Ascending aorta (tissue), 2 donors: Measurements from ENCODE around the gene EIF2A. TPM values are rescaled to one million over a fixed set of nuclear protein-coding genes. Genes with fewer than 3 reads are reported as not detected.
"Not testable (repeated sequence)": the region's sequence is repeated elsewhere in the genome, so short reads cannot be mapped to it uniquely, and the experiment has no call there.

Experiments
- DNase-seq, 2 donors: peaks; one replicate each; pipeline ENCODE4 v3.0.0-alpha.2; 2019; ENCODE audit warnings: low spot score in 2 of 2
- H3K27ac ChIP-seq, 2 donors: fragments of 200-600 bp; sonication (generic); one replicate each; pipeline ENCODE4 v1.5.1; 2016 to 2017; ENCODE audit warnings: mild to moderate bottlenecking in 1 of 2
- H3K27me3 ChIP-seq: fragments of 200-600 bp; sonication (generic); one replicate; pipeline ENCODE4 v1.5.1; 2017
- H3K36me3 ChIP-seq, 2 donors: fragments of 200-600 bp; sonication (generic); one replicate each; pipeline ENCODE4 v1.5.1; 2016
- H3K4me1 ChIP-seq, 2 donors: fragments of 200-600 bp; sonication (generic); one replicate each; pipeline ENCODE4 v1.5.1; 2016 to 2017; ENCODE audit warnings: mild to moderate bottlenecking in 1 of 2
- H3K4me3 ChIP-seq, 2 donors: fragments of 200-600 bp; sonication (generic); one replicate each; pipeline ENCODE4 v1.5.1; 2016 to 2017; ENCODE audit warnings: mild to moderate bottlenecking in 1 of 2
- H3K9me3 ChIP-seq, 2 donors: fragments of 200-600 bp; sonication (generic); one replicate each; pipeline ENCODE4 v1.5.1; 2016
- CTCF ChIP-seq, 3 experiments: fragments of 200-600 bp in 2 of 3; fragments of 450-650 bp in 1 of 3; sonication (generic) in 2 of 3; IDR thresholded peaks; one replicate each; pipeline ENCODE4 v1.5.1; 2016 to 2019; ENCODE audit warnings: antibody characterized with exemption in 3 of 3, mild to moderate bottlenecking in 1 of 3, moderate library complexity in 1 of 3
- intact Hi-C: fragments of 100-400 bp; cut with DNase I; formaldehyde crosslinking; loops from one replicate; pipeline ENCODE4 v1.15.1; 2023
- total RNA-seq: library from RNA; depleted of rRNA; stranded (reverse); fragments of >200 nt; gene quantifications from one replicate; pipeline ENCODE4 v1.1.0, GENCODE V29; 2016

The EIF2A gene
- total RNA-seq, 1 donor from 2014 or later = 83.2 TPM

GRCh38 chr3:150611666-150612065 is 65.1 kb downstream of the EIF2A start:
- H3K4me1 ChIP-seq = peaks cover 0 to 5% of the 10 kb centered on the region in 2 donors
- intact Hi-C loops = no loop called here
- H3K9me3 ChIP-seq = no peaks in the 10 kb centered on the region
- no peak for TF ChIP-seq CTCF (IDR thresholded peaks at IDR 0.05)
- DNase-seq = no peak
- H3K4me3 ChIP-seq = no peak overlapping the region
- no peak overlapping the region for H3K27ac ChIP-seq
- H3K27me3 ChIP-seq = no peaks in the 10 kb centered on the region
- H3K36me3 ChIP-seq = peaks cover 3 to 10% of the 10 kb centered on the region in 2 donors

- no peak for DNase-seq
- H3K9me3 ChIP-seq = no peaks in the 10 kb centered on the region
- no peak overlapping the region for H3K4me3 ChIP-seq
- intact Hi-C loops = no loop called here
- no peak overlapping the region for H3K27ac ChIP-seq
- TF ChIP-seq CTCF (IDR thresholded peaks at IDR 0.05) = no peak
- no peaks in the 10 kb centered on the region for H3K27me3 ChIP-seq
- peaks cover 3 to 10% of the 10 kb centered on the region in 2 donors for H3K36me3 ChIP-seq
- H3K4me1 ChIP-seq = peaks cover 0 to 5% of the 10 kb centered on the region in 2 donors
These were observed 65.9 kb downstream of the EIF2A start for GRCh38 chr3:150612494-150612893.

- Histone ChIP-seq H3K27ac (no peak overlapping the region), H3K9me3 (no peaks in the 10 kb centered on the region), H3K4me3 (no peak overlapping the region), H3K36me3 (peaks cover 3 to 8% of the 10 kb centered on the region in 2 donors), H3K27me3 (no peaks in the 10 kb centered on the region), H3K4me1 (peaks cover 0 to 5% of the 10 kb centered on the region in 2 donors)
- DNase-seq = no peak
- intact Hi-C loops = no loop called here
- no peak for TF ChIP-seq CTCF (IDR thresholded peaks at IDR 0.05)
These were observed 66.4 kb downstream of the EIF2A start for GRCh38 chr3:150613034-150613433.

- no peak for TF ChIP-seq CTCF (IDR thresholded peaks at IDR 0.05)
- intact Hi-C loops = no loop called here
- Histone ChIP-seq H3K27me3 (no peaks in the 10 kb centered on the region), H3K4me3 (no peak overlapping the region), H3K4me1 (peaks cover 0 to 5% of the 10 kb centered on the region in 2 donors), H3K27ac (no peak overlapping the region), H3K9me3 (no peaks in the 10 kb centered on the region), H3K36me3 (peaks cover 3 to 14% of the 10 kb centered on the region in 2 donors)
- DNase-seq = no peak
These were observed 67.3 kb downstream of the EIF2A start for GRCh38 chr3:150613709-150614480.

- Histone ChIP-seq H3K4me1 (peaks cover 0 to 12% of the 10 kb centered on the region in 2 donors), H3K4me3 (no peak overlapping the region), H3K27ac (no peak overlapping the region), H3K27me3 (no peaks in the 10 kb centered on the region), H3K36me3 (peaks cover 0 to 6% of the 10 kb centered on the region in 2 donors), H3K9me3 (no peaks in the 10 kb centered on the region)
- intact Hi-C loops = no loop called here
- DNase-seq = no peak
- TF ChIP-seq CTCF (IDR thresholded peaks at IDR 0.05) = no peak
These were observed 73.6 kb downstream of the EIF2A start for GRCh38 chr3:150620002-150620689.

- Histone ChIP-seq H3K4me1 (peaks cover 0 to 12% of the 10 kb centered on the region in 2 donors), H3K36me3 (peaks cover 16 to 35% of the 10 kb centered on the region in 2 donors)
- intact Hi-C loops, H3K27ac ChIP-seq, DNase-seq, H3K9me3 ChIP-seq, H3K27me3 ChIP-seq, H3K4me3 ChIP-seq: not testable (repeated sequence)
These were observed 76.4 kb downstream of the EIF2A start for GRCh38 chr3:150622955-150623354.
